ENCODE data around the gene PDZD11. TPM values are rescaled to one million over a fixed set of nuclear protein-coding genes. Genes with fewer than 3 reads are reported as not detected.

PDZD11 gene
- total and polyA plus RNA-seq, 9 donors, result 9.4 to 93.4 (median 26.1) TPM

- 82 to 100% (median 83%) methylated on average over 1 of the region's 1 CpG for WGBS, 3 donors
- H3K27me3 ChIP-seq, result no peaks in the 10 kb centered on the region
Observed at GRCh38 chrX:70240751-70241150, 49.0 kb downstream of the PDZD11 start.

More at GRCh38 chrX:70240751-70241150, 49.0 kb downstream of the PDZD11 start:
- Histone ChIP-seq H3K27ac (no peak overlapping the region), H3K4me3 (no peak overlapping the region), H3K36me3 (peaks cover 2% of the 10 kb centered on the region), H3K4me1 (ENCODE audit: insufficient read depth) (no peaks in the 10 kb centered on the region), H3K9me3 (no peaks in the 10 kb centered on the region)
- no peak for DNase-seq
- intact Hi-C loops (cut with DNase I), result no loop called here
- no peak for TF ChIP-seq POLR2A (IDR thresholded peaks at IDR 0.05)
- no peak for TF ChIP-seq EP300 (IDR thresholded peaks at IDR 0.05)
- no peak for TF ChIP-seq CTCF (IDR thresholded peaks at IDR 0.05)

Small RNA genes within 50 kb of the gene (small RNA-seq; reads per million reads assigned to genes)
- gene RNA5SP507, result not detected

Other genes starting within 250 kb of the PDZD11 start
- not detected for gene AWAT2, start 240.0 kb downstream of the PDZD11 start, total RNA-seq
- under 1 TPM in 1 of 2 donors, not detected in 1; 0.10 TPM for gene AWAT2, start 240.0 kb downstream of the PDZD11 start, polyA plus RNA-seq
- gene OTUD6A, start 227.5 kb downstream of the PDZD11 start, total RNA-seq, result not detected
- not detected for gene OTUD6A, start 227.5 kb downstream of the PDZD11 start, polyA plus RNA-seq
- 100 to 1,000 TPM in 2 of 7 donors, 10 to 100 TPM in 5; 63.3 to 121 (median 95.7) TPM for gene IGBP1, start 156.5 kb downstream of the PDZD11 start, total RNA-seq
- 100 to 1,000 TPM; 142 to 181 TPM for gene IGBP1, start 156.5 kb downstream of the PDZD11 start, polyA plus RNA-seq
- not detected for gene DGAT2L6, start 112.4 kb downstream of the PDZD11 start, total RNA-seq
- not detected for gene DGAT2L6, start 112.4 kb downstream of the PDZD11 start, polyA plus RNA-seq
- not detected for gene AWAT1, start 55.3 kb downstream of the PDZD11 start, total RNA-seq
- gene AWAT1, start 55.3 kb downstream of the PDZD11 start, polyA plus RNA-seq, result not detected
- under 1 TPM in 3 of 7 donors, not detected in 4; 0.45 to 0.57 (median 0.48) TPM for gene P2RY4, start 29.7 kb downstream of the PDZD11 start, total RNA-seq
- under 1 TPM in 1 of 2 donors, not detected in 1; 0.10 TPM for gene P2RY4, start 29.7 kb downstream of the PDZD11 start, polyA plus RNA-seq
- not detected for gene ARR3, start 21.6 kb downstream of the PDZD11 start, total RNA-seq
- gene ARR3, start 21.6 kb downstream of the PDZD11 start, polyA plus RNA-seq, result not detected
- not detected for gene RAB41, start 7.8 kb downstream of the PDZD11 start, total RNA-seq
- not detected for gene RAB41, start 7.8 kb downstream of the PDZD11 start, polyA plus RNA-seq
- gene KIF4A, start 177 bp upstream of the PDZD11 start, total RNA-seq, result under 1 TPM; 0.10 to 0.57 (median 0.15) TPM
- under 1 TPM; 0.23 to 0.90 TPM for gene KIF4A, start 177 bp upstream of the PDZD11 start, polyA plus RNA-seq
- not detected for gene GDPD2, start 133.4 kb upstream of the PDZD11 start, total RNA-seq
- gene GDPD2, start 133.4 kb upstream of the PDZD11 start, polyA plus RNA-seq, result not detected
- 10 to 100 TPM; 17.2 to 35.7 (median 27.3) TPM for gene DLG3, start 154.9 kb upstream of the PDZD11 start, total RNA-seq
- 10 to 100 TPM; 12.6 to 40.5 TPM for gene DLG3, start 154.9 kb upstream of the PDZD11 start, polyA plus RNA-seq